Naive thymus-derived CD4-positive, alpha-beta T cell (primary cell): ENCODE data around the gene C7orf57. TPM values are rescaled to one million over a fixed set of nuclear protein-coding genes. Genes with fewer than 3 reads are reported as not detected.

Experiments
- ATAC-seq: fragments of 150-1000 bp; cut with Tn5 transposase; 2 replicates; pipeline ENCODE4 v1.10.0; 2021; ENCODE audit warnings: mild to moderate bottlenecking, moderate library complexity
- CTCF ChIA-PET: fragments of 350-600 bp; sonication (Branson Sonifier 250); formaldehyde crosslinking; loops from one replicate; lab custom pipeline; 2021; ENCODE audit warnings: antibody characterized with exemption; lab: Charles Lee
- POLR2A ChIA-PET: fragments of 350-600 bp; sonication (Branson Sonifier 250); formaldehyde crosslinking; loops from one replicate; lab custom pipeline; 2021; ENCODE audit warnings: antibody characterized with exemption, inconsistent platforms; lab: Charles Lee
- DNase-seq, 9 donors: peaks; one replicate each; pipeline versions ENCODE4 v3.0.0 to v3.0.0-alpha.2; 2020 to 2022; ENCODE audit warnings: mixed read lengths in 1 of 9
- H3K27ac ChIP-seq: one replicate; pipeline ENCODE4 v1.7.0; 2013; ENCODE audit warnings: mild to moderate bottlenecking, low read depth, low read length, moderate library complexity
- H3K27me3 ChIP-seq, 2 donors: one replicate each; pipeline ENCODE4 v1.7.0; 2013; ENCODE audit warnings: low read length in 2 of 2, mild to moderate bottlenecking in 2 of 2, moderate library complexity in 2 of 2; ENCODE audit not compliant: control insufficient read depth in 2 of 2, insufficient read depth in 2 of 2
- H3K36me3 ChIP-seq, 3 experiments: 1 replicate in 2 of 3; 2 replicates in 1 of 3; pipeline ENCODE4 v1.7.0; 2013; ENCODE audit warnings: low read length in 3 of 3, mild to moderate bottlenecking in 3 of 3, moderate library complexity in 1 of 3; ENCODE audit not compliant: insufficient read depth in 3 of 3, control insufficient read depth in 2 of 3
- H3K4me1 ChIP-seq, 2 donors: one replicate each; pipeline ENCODE4 v1.7.0; 2013; ENCODE audit warnings: low read length in 2 of 2, mild to moderate bottlenecking in 2 of 2, moderate library complexity in 1 of 2; ENCODE audit not compliant: control insufficient read depth in 2 of 2, insufficient read depth in 2 of 2
- H3K4me3 ChIP-seq: 2 replicates; pipeline ENCODE4 v1.7.0; 2013; ENCODE audit warnings: mild to moderate bottlenecking, low read length
- H3K9me3 ChIP-seq, 3 experiments: 1 replicate in 2 of 3; 2 replicates in 1 of 3; pipeline ENCODE4 v1.7.0; 2013; ENCODE audit warnings: low read length in 3 of 3; ENCODE audit not compliant: control insufficient read depth in 2 of 3
- H3K27ac Mint-ChIP-seq, 9 donors: one replicate each; pipeline ENCODE4 v1.8.0; 2020 to 2022; ENCODE audit warnings: mixed read lengths in 9 of 9, mild to moderate bottlenecking in 8 of 9, moderate library complexity in 5 of 9, inconsistent platforms in 2 of 9
- H3K27me3 Mint-ChIP-seq, 5 donors: one replicate each; pipeline ENCODE4 v1.8.0; 2021 to 2022; ENCODE audit warnings: mixed read lengths in 5 of 5, mild to moderate bottlenecking in 1 of 5
- H3K36me3 Mint-ChIP-seq, 5 donors: one replicate each; pipeline ENCODE4 v1.8.0; 2020 to 2022; ENCODE audit warnings: mixed read lengths in 5 of 5, mild to moderate bottlenecking in 3 of 5, inconsistent platforms in 1 of 5
- H3K4me1 Mint-ChIP-seq, 7 donors: one replicate each; pipeline ENCODE4 v1.8.0; 2020 to 2022; ENCODE audit warnings: mixed read lengths in 7 of 7, mild to moderate bottlenecking in 3 of 7, inconsistent platforms in 1 of 7
- H3K4me3 Mint-ChIP-seq, 10 donors: one replicate each; pipeline ENCODE4 v1.8.0; 2020 to 2022; ENCODE audit warnings: mild to moderate bottlenecking in 10 of 10, mixed read lengths in 10 of 10, moderate library complexity in 6 of 10, inconsistent platforms in 2 of 10
- H3K9me3 Mint-ChIP-seq, 11 donors: one replicate each; pipeline ENCODE4 v1.8.0; 2020 to 2022; ENCODE audit warnings: mixed read lengths in 11 of 11, mild to moderate bottlenecking in 4 of 11, inconsistent platforms in 1 of 11, moderate library complexity in 1 of 11
- intact Hi-C, 2 donors: fragments of 100-400 bp; cut with micrococcal nuclease; formaldehyde crosslinking; loops; one replicate each; pipeline ENCODE4 v1.15.1; 2023
- polyA plus RNA-seq, 2 donors: library from polyadenylated mRNA; unstranded; fragments of 300-500 nt; fragmentation: Illumina TruSeq; gene quantifications; one replicate each; pipeline ENCODE4 v1.2.3, GENCODE V29; 2021
- total RNA-seq, 6 experiments: library from RNA in 5 of 6; stranded (reverse) in 5 of 6; gene quantifications; 1 replicate in 5 of 6; 2 replicates in 1 of 6; pipeline ENCODE4 v1.2.3 and lab custom pipeline; 2021 to 2026

C7orf57 gene
- total and polyA plus RNA-seq, 7 experiments from 2014 or later, result 0.08 to 0.80 (median 0.15) TPM; not detected in 3

DNA sequence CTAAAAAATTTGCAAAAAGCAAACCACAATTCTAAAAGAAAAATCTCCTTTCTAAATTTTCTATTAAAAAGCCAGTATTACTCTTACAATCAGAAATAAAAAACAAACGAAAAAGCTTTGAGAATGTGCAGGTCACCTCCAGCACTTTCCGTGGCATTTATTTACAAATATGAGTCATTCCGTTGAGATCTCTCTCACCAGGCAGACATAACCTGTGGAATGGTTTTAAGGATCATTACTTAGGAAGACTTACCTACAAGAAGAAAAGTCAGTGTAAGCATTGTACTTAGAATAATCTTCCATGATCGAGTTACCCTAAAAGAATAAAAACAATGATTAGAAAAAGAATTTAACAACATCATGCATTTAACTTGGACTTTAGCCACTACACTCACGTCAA is 9.7 kb upstream of the C7orf57 start:
- no peaks in the 10 kb centered on the region for H3K4me1 ChIP-seq
- H3K4me1 Mint-ChIP-seq, result no peaks in the 10 kb centered on the region
- no peaks in the 10 kb centered on the region for H3K36me3 ChIP-seq
- no peak overlapping the region for H3K4me3 ChIP-seq
- H3K36me3 Mint-ChIP-seq, result peaks cover 0 to 7% (median 0%) of the 10 kb centered on the region in 5 donors
- no peak overlapping the region for H3K4me3 Mint-ChIP-seq
- POLR2A ChIA-PET, result no interaction called here
- no peaks in the 10 kb centered on the region for H3K9me3 ChIP-seq
- no peak overlapping the region for H3K27ac ChIP-seq
- no peak for DNase-seq
- intact Hi-C loops, result no loop called here
- H3K27ac Mint-ChIP-seq, result no peak overlapping the region
- H3K27me3 Mint-ChIP-seq, result peaks cover 4 to 60% (median 13%) of the 10 kb centered on the region in 5 donors
- peaks cover 0 to 43% (median 15%) of the 10 kb centered on the region in 11 donors for H3K9me3 Mint-ChIP-seq
- H3K27me3 ChIP-seq, result peaks cover 0 to 3% of the 10 kb centered on the region in 2 donors
- ATAC-seq, result no peak
- CTCF ChIA-PET, result no interaction called here

DNA sequence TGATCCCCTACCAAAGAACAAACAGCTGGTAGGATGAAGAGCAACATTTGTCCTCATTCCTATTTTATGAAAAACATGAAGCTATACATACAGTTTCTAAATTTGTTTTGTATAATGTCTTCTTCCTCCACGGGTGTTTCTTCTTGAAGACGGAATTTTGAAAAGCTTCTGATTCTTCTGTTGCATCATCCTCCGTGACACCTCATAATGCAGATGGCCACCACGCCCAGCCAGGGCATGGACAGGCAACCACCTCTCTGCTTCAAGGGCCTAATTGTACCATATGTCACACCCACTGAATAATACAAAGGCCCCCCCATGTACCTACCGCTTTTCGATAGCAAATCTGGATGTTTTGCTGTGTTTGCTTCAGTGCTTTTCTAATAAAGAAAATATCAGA is 6.4 kb upstream of the C7orf57 start, which contains the start of gene SUN3:
SUN3 (minus strand) TSS at position 170 of the 400 bp plus-strand sequence; CDS start at position 1, 169 bp downstream.
- Histone ChIP-seq H3K9me3 (no peaks in the 10 kb centered on the region), H3K27me3 (peaks cover 0 to 3% of the 10 kb centered on the region in 2 donors), H3K36me3 (no peaks in the 10 kb centered on the region), H3K27ac (no peak within 1 kb of the TSS), H3K4me1 (no peaks in the 10 kb centered on the region), H3K4me3 (no peak within 1 kb of the TSS)
- Mint-ChIP-seq H3K36me3 (peaks cover 0 to 2% (median 0%) of the 10 kb centered on the region in 5 donors), H3K27ac (peak within 1 kb of the TSS in 1 of 9 donors; percentile 37), H3K27me3 (peaks cover 11 to 59% (median 17%) of the 10 kb centered on the region in 5 donors), H3K4me1 (no peaks in the 10 kb centered on the region), H3K4me3 (no peak within 1 kb of the TSS), H3K9me3 (peaks cover 0 to 10% (median 0%) of the 10 kb centered on the region in 11 donors)
- intact Hi-C loops, result no loop called here
- CTCF ChIA-PET, result no interaction called here
- DNase-seq, result no peak
- ATAC-seq, result no peak
- POLR2A ChIA-PET, result no interaction called here

DNA sequence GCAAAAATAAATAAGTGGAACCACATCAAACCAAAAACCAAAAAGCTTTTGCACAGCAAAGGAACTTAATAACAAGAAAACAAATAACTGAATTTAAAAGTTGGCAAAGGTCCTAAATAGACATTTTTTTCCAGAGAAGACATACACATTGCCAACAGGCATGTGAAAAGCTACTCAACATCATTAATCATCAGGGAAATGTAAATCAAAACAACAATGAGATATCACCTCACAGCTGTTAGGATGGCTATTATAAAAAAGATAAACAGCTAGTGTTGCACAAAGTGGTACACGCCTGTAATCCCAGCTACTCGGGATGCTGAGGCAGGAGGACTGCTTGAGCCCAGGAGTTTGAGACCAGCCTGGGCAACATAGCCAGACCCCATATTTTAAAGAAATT is 4.2 kb upstream of the C7orf57 start:
- DNase-seq, result no peak
- ChIA-PET POLR2A (no interaction called here), CTCF (no interaction called here)
- H3K9me3 ChIP-seq, result no peaks in the 10 kb centered on the region
- intact Hi-C loops, result no loop called here
- no peak overlapping the region for H3K27ac ChIP-seq
- peaks cover 0 to 2% (median 0%) of the 10 kb centered on the region in 5 donors for H3K36me3 Mint-ChIP-seq
- H3K27me3 ChIP-seq, result peaks cover under 1 to 3% of the 10 kb centered on the region in 2 donors
- peaks cover 4 to 11% (median 4%) of the 10 kb centered on the region in 7 donors for H3K4me1 Mint-ChIP-seq
- no peak for ATAC-seq
- H3K4me1 ChIP-seq, result peaks cover 4 to 5% of the 10 kb centered on the region in 2 donors
- H3K4me3 ChIP-seq, result no peak overlapping the region
- H3K9me3 Mint-ChIP-seq, result peaks cover 0 to 3% (median 0%) of the 10 kb centered on the region in 11 donors
- no peak overlapping the region for H3K27ac Mint-ChIP-seq
- no peaks in the 10 kb centered on the region for H3K36me3 ChIP-seq
- no peak overlapping the region for H3K4me3 Mint-ChIP-seq
- H3K27me3 Mint-ChIP-seq, result peaks cover 11 to 66% (median 21%) of the 10 kb centered on the region in 5 donors

DNA sequence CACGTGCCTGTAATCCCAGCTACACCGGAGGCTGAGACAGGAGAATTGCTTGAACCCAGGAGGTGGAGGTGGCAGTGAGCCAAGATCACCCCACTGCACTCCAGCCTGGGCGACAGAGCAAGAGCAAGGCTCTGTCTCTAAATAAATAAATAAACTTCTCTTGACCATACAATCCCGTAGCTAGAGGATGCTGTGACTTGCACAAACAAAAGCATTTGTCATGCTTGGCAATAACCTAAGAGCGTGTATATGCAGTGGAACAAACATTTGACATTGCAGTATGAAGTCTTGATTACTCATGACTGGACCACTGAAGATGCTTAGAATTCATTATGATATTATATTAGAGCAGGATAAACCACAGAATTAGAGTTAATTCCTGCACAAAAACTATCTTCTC is 1.4 kb upstream of the C7orf57 start:
- intact Hi-C loops, result loop anchor here in 1 of 2 donors (2.0 kb wide), 1 partner anchor 63 kb away; no protein-coding TSS in a partner anchor
- H3K27me3 Mint-ChIP-seq, result peaks cover 14 to 69% (median 28%) of the 10 kb centered on the region in 5 donors
- no peak overlapping the region for H3K4me3 Mint-ChIP-seq
- ATAC-seq (no peak), DNase-seq (no peak)
- POLR2A ChIA-PET, result interaction anchor here (1.8 kb wide), 1 partner anchor 55 kb away, joined by 7 read pairs; the partner anchor contains the start of gene UPP1
- H3K9me3 Mint-ChIP-seq, result peaks cover 0 to 3% (median 0%) of the 10 kb centered on the region in 11 donors
- peaks cover 0 to 5% of the 10 kb centered on the region in 2 donors for H3K27me3 ChIP-seq
- peaks cover 0 to 2% (median 0%) of the 10 kb centered on the region in 5 donors for H3K36me3 Mint-ChIP-seq
- H3K4me1 Mint-ChIP-seq, result peaks cover 4 to 14% (median 9%) of the 10 kb centered on the region in 7 donors
- CTCF ChIA-PET, result interaction anchor here (1.0 kb wide), 1 partner anchor 75 kb away, joined by 3 read pairs; no protein-coding TSS in a partner anchor
- H3K27ac ChIP-seq, result no peak overlapping the region
- H3K27ac Mint-ChIP-seq, result no peak overlapping the region
- H3K9me3 ChIP-seq, result no peaks in the 10 kb centered on the region
- H3K4me1 ChIP-seq, result peaks cover 8 to 9% of the 10 kb centered on the region in 2 donors
- H3K36me3 ChIP-seq, result no peaks in the 10 kb centered on the region
- no peak overlapping the region for H3K4me3 ChIP-seq

DNA sequence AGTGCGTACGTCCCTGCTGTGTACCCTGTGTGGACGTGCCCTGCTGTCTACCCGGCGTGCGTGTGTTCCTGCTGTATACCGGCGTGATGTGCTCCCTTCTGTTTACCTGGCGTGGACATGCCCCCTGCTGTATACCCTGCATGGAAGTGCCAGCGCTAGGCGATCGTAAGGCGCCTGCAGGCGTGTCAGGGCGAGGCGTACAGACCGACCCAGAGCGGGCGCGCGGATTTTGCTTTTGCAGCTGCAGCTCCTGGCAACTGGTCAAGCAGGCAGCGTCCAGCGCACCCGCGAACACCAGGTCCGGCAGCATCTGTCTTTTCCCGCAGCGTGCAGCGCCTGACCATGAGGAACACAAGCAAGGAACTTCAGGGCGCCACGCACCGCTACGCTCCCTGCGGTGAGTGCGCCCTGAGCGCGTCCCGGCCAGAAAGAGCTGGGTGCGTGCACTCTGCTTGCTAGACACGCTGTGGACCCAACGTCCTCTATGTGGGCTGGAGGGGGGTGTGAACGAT is 680 bp downstream of the C7orf57 start:
- Mint-ChIP-seq H3K9me3 (peaks cover 0 to 3% (median 0%) of the 10 kb centered on the region in 11 donors), H3K27ac (peak overlapping the region in 7 of 9 donors; percentile 62 to 89 (median 74)), H3K27me3 (peaks cover 9 to 54% (median 18%) of the 10 kb centered on the region in 5 donors), H3K36me3 (peaks cover 0 to 2% (median 0%) of the 10 kb centered on the region in 5 donors), H3K4me1 (peaks cover 4 to 17% (median 9%) of the 10 kb centered on the region in 7 donors), H3K4me3 (peak overlapping the region; percentile 83 to 92 (median 88))
- DNase-seq (peak in 4 of 9 donors; percentile 3 to 17 (median 10)), ATAC-seq (no peak)
- intact Hi-C loops, result loop anchor here (1.0 to 2.0 kb wide), 7 partner anchors 44 to 74 kb away; partner anchors contain the start of genes HUS1 (in 2 of the 2) and UPP1 (in 2 of the 2)
- Histone ChIP-seq H3K27ac (peak overlapping the region; percentile 34), H3K4me1 (peaks cover 8 to 9% of the 10 kb centered on the region in 2 donors), H3K36me3 (no peaks in the 10 kb centered on the region), H3K27me3 (peaks cover 0 to 5% of the 10 kb centered on the region in 2 donors), H3K4me3 (peak overlapping the region; percentile 63), H3K9me3 (no peaks in the 10 kb centered on the region)
- POLR2A ChIA-PET, result interaction anchor here (0.9 to 1.5 kb wide), 3 partner anchors 53 to 74 kb away, joined by 3 read pairs; no protein-coding TSS in a partner anchor
- CTCF ChIA-PET, result no interaction called here

DNA sequence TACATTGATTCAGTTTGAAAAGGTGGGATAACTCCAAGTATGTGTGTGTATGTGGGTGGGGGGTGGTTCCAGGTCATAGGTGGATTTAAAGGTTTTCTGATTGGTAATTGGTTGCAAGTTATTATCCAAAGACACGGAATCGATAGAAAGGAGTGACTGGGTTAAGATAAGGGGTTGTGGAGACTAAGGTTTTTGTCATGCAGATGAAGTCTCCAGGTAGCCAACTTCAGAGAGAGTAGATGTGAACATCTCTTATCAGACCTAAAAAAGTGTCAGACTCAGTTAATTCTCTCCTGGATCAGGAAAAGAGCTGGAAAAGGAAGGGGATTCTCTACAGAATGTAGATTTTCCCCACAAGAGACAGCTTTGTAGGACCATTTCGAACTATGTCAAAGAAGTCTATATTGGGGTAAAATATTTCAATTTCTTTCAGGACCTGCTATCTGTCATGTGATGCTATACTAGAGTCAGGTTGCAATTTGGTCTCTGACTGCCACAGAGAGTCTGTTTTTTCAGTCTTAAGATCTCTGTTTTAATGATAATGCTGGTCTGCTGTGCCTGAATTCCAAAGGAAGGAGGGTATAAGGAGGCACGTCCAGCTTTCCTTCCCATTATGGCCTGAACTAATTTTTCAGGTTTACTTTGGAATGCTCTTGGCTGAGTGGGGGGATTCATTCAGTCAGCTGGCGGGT is 3.6 kb downstream of the C7orf57 start:
- Mint-ChIP-seq H3K4me3 (no peak overlapping the region), H3K36me3 (no peaks in the 10 kb centered on the region), H3K4me1 (peaks cover 4 to 31% (median 13%) of the 10 kb centered on the region in 7 donors), H3K27me3 (peaks cover 9 to 37% (median 17%) of the 10 kb centered on the region in 5 donors), H3K9me3 (no peaks in the 10 kb centered on the region), H3K27ac (no peak overlapping the region)
- Histone ChIP-seq H3K27me3 (peaks cover 0 to 5% of the 10 kb centered on the region in 2 donors), H3K36me3 (no peaks in the 10 kb centered on the region), H3K9me3 (no peaks in the 10 kb centered on the region), H3K4me3 (no peak overlapping the region), H3K27ac (no peak overlapping the region), H3K4me1 (peaks cover 8 to 9% of the 10 kb centered on the region in 2 donors)
- no peak for ATAC-seq
- intact Hi-C loops, result no loop called here
- DNase-seq, result no peak
- ChIA-PET POLR2A (no interaction called here), CTCF (no interaction called here)
